GM21423 (cell line): ENCODE data around the gene ZMYM1.
A peak's percentile ranks its signal among the peaks of the same experiment; 100 is the strongest.
"Not testable (repeated sequence)": the region's sequence is repeated elsewhere in the genome, so short reads cannot be mapped to it uniquely, and the experiment has no call there.

ENCODE experiments used
- ATAC-seq: cut with Tn5 transposase; IDR thresholded peaks from one replicate; pipeline ENCODE4 v1.9.1; 2021; ENCODE audit warnings: mild to moderate bottlenecking, moderate library complexity; ENCODE audit not compliant: unreplicated experiment

Gene ZMYM1

GRCh38 chr1:35079003-35079930 lies at the start of gene ZMYM1:
Gene ZMYM1 (plus strand): TSS chr1:35079385. CDS start chr1:35093988, 14,603 bp downstream.
- ATAC-seq = peak; percentile 94

GRCh38 chr1:35029761-35030160 lies 49.4 kb upstream of the ZMYM1 start:
- ATAC-seq = no peak

GRCh38 chr1:35030338-35030737 lies 48.8 kb upstream of the ZMYM1 start:
- no peak for ATAC-seq

GRCh38 chr1:35030756-35031446 lies 48.3 kb upstream of the ZMYM1 start:
- no peak for ATAC-seq

- ATAC-seq = no peak
Observed at GRCh38 chr1:35032384-35032739, 46.8 kb upstream of the ZMYM1 start.

GRCh38 chr1:35033346-35033745 lies 45.8 kb upstream of the ZMYM1 start:
- no peak for ATAC-seq

GRCh38 chr1:35036621-35037020 lies 42.6 kb upstream of the ZMYM1 start:
- no peak for ATAC-seq

- ATAC-seq = no peak
Observed at GRCh38 chr1:35037206-35037605, 42.0 kb upstream of the ZMYM1 start.

- no peak for ATAC-seq
Observed at GRCh38 chr1:35038723-35039122, 40.5 kb upstream of the ZMYM1 start.

- ATAC-seq = no peak
Observed at GRCh38 chr1:35043498-35043897, 35.7 kb upstream of the ZMYM1 start.

GRCh38 chr1:35044431-35044830 lies 34.8 kb upstream of the ZMYM1 start:
- ATAC-seq = no peak

GRCh38 chr1:35046730-35047129 lies 32.5 kb upstream of the ZMYM1 start:
- no peak for ATAC-seq

GRCh38 chr1:35047188-35047858 lies 31.9 kb upstream of the ZMYM1 start:
- no peak for ATAC-seq

- ATAC-seq = no peak
Observed at GRCh38 chr1:35049116-35049515, 30.1 kb upstream of the ZMYM1 start.

- ATAC-seq = no peak
Observed at GRCh38 chr1:35053433-35053832, 25.8 kb upstream of the ZMYM1 start.

- ATAC-seq = not testable (repeated sequence)
Observed at GRCh38 chr1:35054282-35054681, 24.9 kb upstream of the ZMYM1 start.

- ATAC-seq = not testable (repeated sequence)
Observed at GRCh38 chr1:35058321-35058720, 20.9 kb upstream of the ZMYM1 start.

GRCh38 chr1:35058988-35059387 lies 20.2 kb upstream of the ZMYM1 start:
- no peak for ATAC-seq

GRCh38 chr1:35062518-35063196 lies 16.5 kb upstream of the ZMYM1 start:
- no peak for ATAC-seq

GRCh38 chr1:35064265-35064664 lies 14.9 kb upstream of the ZMYM1 start:
- no peak for ATAC-seq

- no peak for ATAC-seq
Observed at GRCh38 chr1:35069746-35070145, 9.4 kb upstream of the ZMYM1 start.
